Glutamatergic neuron (in vitro differentiated cells): ENCODE results near the gene CLDN3. TPM values are rescaled to one million over a fixed set of nuclear protein-coding genes. Genes with fewer than 3 reads are reported as not detected.

ENCODE experiments used
- DNase-seq: peaks from one replicate; pipeline ENCODE4 v3.0.0; 2022
- H3K27ac Mint-ChIP-seq: one replicate; pipeline ENCODE4 v1.8.0; 2020; ENCODE audit warnings: mild to moderate bottlenecking, mixed read lengths, inconsistent platforms; ENCODE audit not compliant: unreplicated experiment
- H3K27me3 Mint-ChIP-seq: one replicate; pipeline ENCODE4 v1.8.0; 2020; ENCODE audit warnings: mild to moderate bottlenecking, moderate library complexity, mixed read lengths, inconsistent platforms; ENCODE audit not compliant: unreplicated experiment
- H3K36me3 Mint-ChIP-seq: one replicate; pipeline ENCODE4 v1.8.0; 2020; ENCODE audit warnings: mild to moderate bottlenecking, mixed read lengths, inconsistent platforms; ENCODE audit not compliant: unreplicated experiment
- H3K4me1 Mint-ChIP-seq: one replicate; pipeline ENCODE4 v1.8.0; 2020; ENCODE audit warnings: mild to moderate bottlenecking, low read depth, mixed read lengths, inconsistent platforms; ENCODE audit not compliant: unreplicated experiment
- H3K4me3 Mint-ChIP-seq: one replicate; pipeline ENCODE4 v1.8.0; 2020; ENCODE audit warnings: mild to moderate bottlenecking, mixed read lengths, inconsistent platforms; ENCODE audit not compliant: unreplicated experiment
- H3K9me3 Mint-ChIP-seq: one replicate; pipeline ENCODE4 v1.8.0; 2020; ENCODE audit warnings: mild to moderate bottlenecking, moderate library complexity, mixed read lengths, inconsistent platforms; ENCODE audit not compliant: unreplicated experiment
- total RNA-seq: library from RNA; stranded (reverse); fragmentation: NEBNext Ultra II Directional; extraction: Animal tissue kit (Norgen Biotek cat#: 25700); gene quantifications from one replicate; pipeline ENCODE4 v1.2.1, GENCODE V29; 2021; ENCODE audit not compliant: unreplicated experiment
- TF ChIP-seq, protein P1 (sequence below): fragments of 200-600 bp; sonication (generic); IDR thresholded peaks from one replicate; pipeline ENCODE4 v1.5.0; 2021; ENCODE audit not compliant: partially characterized antibody, unreplicated experiment

The CLDN3 gene
- total RNA-seq, 1 donor from 2014 or later, result not detected

DNA sequence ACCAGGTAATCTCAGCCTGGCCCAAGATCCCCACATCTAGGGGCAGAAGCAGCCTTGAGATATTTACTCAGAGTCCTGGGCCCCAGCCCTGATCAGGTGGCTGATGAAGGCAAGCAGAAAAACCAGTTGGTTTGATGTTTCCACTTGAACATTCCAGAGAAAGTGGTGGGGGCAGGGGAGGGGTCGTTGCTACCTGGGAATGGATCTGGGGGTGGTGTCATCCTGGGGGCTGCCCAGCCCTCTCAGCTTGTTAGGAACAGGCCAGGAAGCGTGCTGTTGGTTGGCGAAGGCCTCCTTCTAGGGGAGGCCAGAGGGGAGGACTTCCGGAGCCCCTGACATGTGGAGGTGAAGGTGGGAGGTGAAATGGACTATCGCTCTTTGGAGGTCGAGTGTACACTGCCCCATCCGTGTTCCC, 27.7 kb downstream of the CLDN3 start:
- H3K27ac Mint-ChIP-seq, result no peak overlapping the region
- no peak for DNase-seq
- peaks cover 6% of the 10 kb centered on the region for H3K9me3 Mint-ChIP-seq
- H3K4me3 Mint-ChIP-seq, result no peak overlapping the region
- peaks cover 8% of the 10 kb centered on the region for H3K27me3 Mint-ChIP-seq
- peaks cover 7% of the 10 kb centered on the region for H3K4me1 Mint-ChIP-seq
- TF ChIP-seq, protein P1, sequence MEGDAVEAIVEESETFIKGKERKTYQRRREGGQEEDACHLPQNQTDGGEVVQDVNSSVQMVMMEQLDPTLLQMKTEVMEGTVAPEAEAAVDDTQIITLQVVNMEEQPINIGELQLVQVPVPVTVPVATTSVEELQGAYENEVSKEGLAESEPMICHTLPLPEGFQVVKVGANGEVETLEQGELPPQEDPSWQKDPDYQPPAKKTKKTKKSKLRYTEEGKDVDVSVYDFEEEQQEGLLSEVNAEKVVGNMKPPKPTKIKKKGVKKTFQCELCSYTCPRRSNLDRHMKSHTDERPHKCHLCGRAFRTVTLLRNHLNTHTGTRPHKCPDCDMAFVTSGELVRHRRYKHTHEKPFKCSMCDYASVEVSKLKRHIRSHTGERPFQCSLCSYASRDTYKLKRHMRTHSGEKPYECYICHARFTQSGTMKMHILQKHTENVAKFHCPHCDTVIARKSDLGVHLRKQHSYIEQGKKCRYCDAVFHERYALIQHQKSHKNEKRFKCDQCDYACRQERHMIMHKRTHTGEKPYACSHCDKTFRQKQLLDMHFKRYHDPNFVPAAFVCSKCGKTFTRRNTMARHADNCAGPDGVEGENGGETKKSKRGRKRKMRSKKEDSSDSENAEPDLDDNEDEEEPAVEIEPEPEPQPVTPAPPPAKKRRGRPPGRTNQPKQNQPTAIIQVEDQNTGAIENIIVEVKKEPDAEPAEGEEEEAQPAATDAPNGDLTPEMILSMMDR, result no peak
- no peaks in the 10 kb centered on the region for H3K36me3 Mint-ChIP-seq

DNA sequence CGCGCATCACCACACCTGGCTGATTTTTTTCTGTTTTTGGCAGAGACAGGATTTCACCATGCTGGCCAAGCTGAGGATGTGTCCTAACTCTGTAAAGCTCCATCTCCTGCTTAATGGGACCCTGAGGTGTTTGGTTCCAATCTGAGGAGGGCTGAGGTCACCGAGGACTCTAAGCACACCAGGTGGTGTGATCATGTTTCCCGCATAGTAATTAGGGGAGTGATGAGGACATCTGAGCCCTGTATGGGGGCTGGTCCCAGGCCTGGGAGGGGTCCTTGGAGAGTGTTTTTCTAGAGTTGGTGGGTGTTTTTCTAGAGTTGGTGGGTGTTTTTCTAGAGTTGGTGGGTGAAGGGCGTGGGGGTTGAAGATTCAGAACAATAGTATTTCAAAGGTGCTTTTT, 28.5 kb downstream of the CLDN3 start:
- peaks cover 7% of the 10 kb centered on the region for H3K4me1 Mint-ChIP-seq
- no peak overlapping the region for H3K4me3 Mint-ChIP-seq
- H3K36me3 Mint-ChIP-seq, result no peaks in the 10 kb centered on the region
- H3K9me3 Mint-ChIP-seq, result peaks cover 6% of the 10 kb centered on the region
- TF ChIP-seq, protein P1, result no peak
- DNase-seq, result no peak
- H3K27ac Mint-ChIP-seq, result no peak overlapping the region
- H3K27me3 Mint-ChIP-seq, result peaks cover 8% of the 10 kb centered on the region

DNA sequence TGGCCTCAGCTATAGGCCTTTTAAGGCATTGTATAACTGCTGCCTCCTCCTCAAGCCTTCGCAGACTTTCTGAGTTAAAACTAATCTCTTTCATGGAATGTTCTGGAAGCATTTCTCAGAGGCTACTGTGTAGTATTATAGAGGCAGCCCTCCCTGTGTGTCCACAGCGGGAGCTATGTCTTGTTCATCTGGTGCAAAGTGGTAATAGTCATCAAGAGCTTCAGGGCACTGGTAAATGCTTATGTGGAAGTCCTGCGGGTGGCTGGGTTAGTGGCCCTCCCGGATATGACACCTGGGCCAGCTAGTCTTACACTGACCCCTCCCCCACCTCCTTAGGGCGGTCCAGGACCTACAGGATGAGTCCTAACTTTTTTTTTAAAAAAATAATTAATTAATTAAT, 29.3 kb downstream of the CLDN3 start:
- Mint-ChIP-seq H3K36me3 (no peaks in the 10 kb centered on the region), H3K27ac (no peak overlapping the region), H3K4me3 (no peak overlapping the region), H3K27me3 (peaks cover 10% of the 10 kb centered on the region), H3K4me1 (peaks cover 7% of the 10 kb centered on the region), H3K9me3 (peaks cover 6% of the 10 kb centered on the region)
- TF ChIP-seq, protein P1, result no peak
- no peak for DNase-seq

DNA sequence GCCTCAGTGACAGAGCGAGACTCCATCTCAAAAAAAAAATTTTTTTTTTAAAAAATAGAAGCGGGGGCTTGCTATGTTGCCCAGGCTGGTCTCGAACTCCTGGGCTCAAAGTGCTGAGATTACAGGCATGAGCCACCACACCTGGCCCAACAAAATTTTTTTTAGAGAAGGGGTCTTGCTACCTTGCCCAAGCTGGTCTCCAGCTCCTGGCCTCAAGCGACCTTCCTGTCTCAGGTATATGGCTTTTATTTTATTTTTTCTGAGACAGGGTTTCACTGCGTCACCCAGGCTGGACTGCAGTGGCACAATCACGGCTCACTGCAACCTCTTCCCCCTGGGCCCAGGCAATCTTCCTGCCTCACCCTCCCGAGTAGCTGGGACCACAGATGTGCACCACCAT, 29.9 kb downstream of the CLDN3 start:
- no peaks in the 10 kb centered on the region for H3K36me3 Mint-ChIP-seq
- peaks cover 7% of the 10 kb centered on the region for H3K4me1 Mint-ChIP-seq
- H3K27me3 Mint-ChIP-seq, result peaks cover 10% of the 10 kb centered on the region
- peaks cover 6% of the 10 kb centered on the region for H3K9me3 Mint-ChIP-seq
- TF ChIP-seq, protein P1, result no peak
- no peak overlapping the region for H3K4me3 Mint-ChIP-seq
- no peak overlapping the region for H3K27ac Mint-ChIP-seq
- DNase-seq, result no peak

DNA sequence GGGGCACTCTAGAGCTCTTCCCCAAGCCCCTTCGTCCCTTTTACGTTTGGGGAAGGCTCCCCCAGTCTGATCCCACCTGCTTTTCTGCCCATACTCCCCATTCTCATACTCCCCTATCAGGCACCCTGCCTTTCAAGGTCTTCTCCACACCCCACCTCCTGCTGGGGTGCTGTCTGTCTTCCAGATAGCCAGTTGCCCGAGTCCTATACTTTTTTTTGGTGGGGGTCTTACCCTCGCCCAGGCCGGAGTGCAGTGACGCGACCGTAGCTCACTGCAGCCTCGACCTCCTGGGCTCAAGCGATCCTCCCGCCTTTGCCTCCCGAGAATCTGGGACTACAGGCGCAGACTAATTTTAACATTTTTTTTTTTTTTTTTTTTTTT, 30.7 kb downstream of the CLDN3 start:
- Mint-ChIP-seq H3K4me1 (peaks cover 7% of the 10 kb centered on the region), H3K27ac (peak overlapping the region; percentile 93), H3K36me3 (no peaks in the 10 kb centered on the region), H3K27me3 (peaks cover 10% of the 10 kb centered on the region), H3K9me3 (peaks cover 8% of the 10 kb centered on the region), H3K4me3 (peak overlapping the region; percentile 95)
- TF ChIP-seq, protein P1, result no peak
- no peak for DNase-seq
